CD4-positive, alpha-beta T cell treated with Interferon alpha-2 for 1 hour (primary cell): ENCODE results near the gene ATAD2B.
"Not testable (repeated sequence)": the region's sequence is repeated elsewhere in the genome, so short reads cannot be mapped to it uniquely, and the experiment has no call there.

ENCODE experiments used
- DNase-seq, 2 donors: peaks; one replicate each; pipeline ENCODE4 v3.0.0-alpha.2; 2020 to 2022

Gene ATAD2B

DNA sequence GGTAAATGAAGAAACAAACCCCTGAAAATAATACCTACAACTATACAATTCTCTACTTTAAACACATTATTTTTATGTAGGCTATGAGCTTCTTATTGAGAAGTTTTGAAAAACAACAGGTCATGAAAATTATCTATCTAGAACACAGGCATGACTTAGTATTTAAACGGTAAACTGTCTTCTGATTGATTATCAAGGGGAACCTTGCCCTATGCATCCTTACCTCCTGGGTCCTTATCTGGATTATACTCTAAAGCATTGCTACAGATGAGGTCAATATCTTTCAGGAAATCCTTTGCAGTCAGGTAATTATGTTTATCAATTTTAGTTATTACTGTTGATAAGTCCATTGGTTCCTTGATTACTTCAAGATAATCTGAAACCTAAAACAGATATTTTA lies 144.3 kb downstream of the ATAD2B start:
- no peak for DNase-seq

DNA sequence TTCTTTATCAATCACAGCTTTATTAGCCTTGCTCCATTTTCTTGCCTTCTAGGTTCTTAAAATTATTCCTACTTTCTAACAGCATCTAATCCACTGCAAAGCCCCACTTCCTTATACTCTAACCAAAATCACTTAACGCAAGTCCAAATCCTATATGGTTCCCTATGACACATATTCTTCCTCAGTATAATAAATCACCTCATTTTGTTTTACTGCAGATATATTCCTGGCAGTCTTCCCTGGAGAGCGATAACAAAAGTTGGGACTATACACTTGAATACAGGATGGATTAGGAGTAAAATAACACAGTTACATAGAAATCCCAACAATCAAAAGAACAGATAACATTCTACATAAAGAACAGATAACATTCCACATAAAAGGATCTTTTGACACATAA lies 144.8 kb downstream of the ATAD2B start:
- DNase-seq, result no peak

DNA sequence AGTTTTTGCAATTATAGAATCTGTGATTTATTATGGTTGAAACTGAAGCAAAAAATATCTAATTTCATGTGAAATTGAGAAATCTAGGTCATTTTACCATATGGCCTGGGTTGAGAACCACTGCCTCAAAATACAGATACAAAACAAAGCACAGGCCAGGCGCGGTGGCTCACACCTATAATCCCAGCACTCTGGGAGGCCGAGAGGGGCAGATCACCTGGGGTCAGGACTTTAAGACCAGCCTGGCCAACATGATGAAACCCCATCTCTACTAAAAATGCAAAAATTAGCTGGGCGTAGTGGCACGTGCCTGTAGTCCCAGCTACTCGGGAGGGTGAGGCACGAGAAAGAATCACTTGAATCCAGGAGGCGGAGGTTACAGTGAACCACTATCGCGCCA lies 146.5 kb downstream of the ATAD2B start:
- not testable (repeated sequence) for DNase-seq

DNA sequence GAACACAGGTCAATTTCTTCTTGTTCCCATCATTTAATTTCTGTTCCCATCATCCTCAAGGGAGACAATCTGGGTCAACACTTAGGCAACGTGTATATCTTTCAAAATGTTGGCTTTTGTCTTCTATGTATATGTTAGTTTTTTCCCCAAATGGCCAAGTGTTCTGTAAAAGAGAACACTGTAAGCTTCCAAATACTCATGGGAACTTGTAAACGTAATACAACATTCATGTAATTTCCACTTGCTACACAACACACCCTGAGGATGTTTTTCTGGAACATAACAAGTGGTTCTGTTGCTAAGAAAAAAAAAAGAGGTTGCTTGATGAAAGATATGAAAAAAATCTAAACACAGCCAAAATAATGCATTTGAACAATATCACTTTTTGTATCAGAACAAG lies 149.1 kb downstream of the ATAD2B start:
- DNase-seq, result no peak

DNA sequence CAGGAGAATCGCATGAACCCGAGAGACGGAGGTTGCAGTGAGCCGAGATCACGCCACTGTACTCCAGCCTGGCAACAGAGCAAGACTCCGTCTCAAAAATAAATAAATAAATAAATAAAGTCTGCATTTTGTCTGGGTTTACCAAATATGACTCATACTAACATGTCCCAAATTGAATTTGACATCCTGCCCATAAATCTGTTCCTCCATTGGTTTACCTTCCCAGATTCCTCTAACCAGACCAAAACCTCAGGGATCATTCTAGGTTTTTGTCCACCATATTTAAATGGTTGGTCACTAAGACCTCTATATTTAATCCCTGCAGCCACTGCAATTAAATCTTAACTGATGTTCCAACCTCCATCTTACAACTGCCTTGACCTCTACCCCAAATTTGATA lies 150.9 kb downstream of the ATAD2B start:
- no peak for DNase-seq

DNA sequence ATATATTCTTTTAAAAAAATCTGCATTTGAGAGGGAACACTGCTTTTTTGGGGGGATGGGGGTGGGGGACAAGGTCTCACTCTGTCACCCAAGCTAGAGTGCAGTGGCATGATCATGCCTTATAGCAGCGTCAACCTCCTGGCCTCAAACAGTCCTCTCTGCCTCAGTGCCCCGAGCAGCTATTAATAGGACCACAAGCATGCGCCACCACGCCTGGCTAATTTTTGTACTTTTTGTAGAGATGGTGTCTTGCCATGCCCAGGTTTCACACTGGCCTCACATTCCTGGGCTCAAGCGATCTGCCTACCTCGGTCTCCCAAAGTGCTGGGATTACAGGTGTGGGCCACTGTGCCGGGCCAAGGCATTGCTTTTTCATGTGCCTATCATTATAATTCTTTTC lies 154.2 kb downstream of the ATAD2B start:
- no peak for DNase-seq

DNA sequence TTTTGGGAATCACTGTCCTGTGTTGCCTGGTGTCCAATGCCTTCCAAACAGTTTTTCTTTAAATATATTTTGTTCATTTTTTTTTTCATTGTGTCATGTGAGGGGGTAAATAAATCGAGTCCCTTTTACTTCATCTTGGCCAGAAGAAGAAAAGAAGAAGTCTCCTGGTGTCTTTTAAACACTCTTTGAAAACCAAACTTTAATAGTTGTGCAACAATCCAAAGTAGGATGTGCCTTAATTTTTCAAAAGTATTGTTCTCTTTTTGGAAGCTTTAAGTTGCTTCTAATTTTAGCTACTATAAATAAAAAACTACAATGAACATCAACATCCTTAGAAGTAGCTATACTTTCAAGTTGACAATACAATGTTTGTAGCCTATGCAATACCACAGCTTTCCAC lies 154.9 kb downstream of the ATAD2B start:
- DNase-seq, result no peak

DNA sequence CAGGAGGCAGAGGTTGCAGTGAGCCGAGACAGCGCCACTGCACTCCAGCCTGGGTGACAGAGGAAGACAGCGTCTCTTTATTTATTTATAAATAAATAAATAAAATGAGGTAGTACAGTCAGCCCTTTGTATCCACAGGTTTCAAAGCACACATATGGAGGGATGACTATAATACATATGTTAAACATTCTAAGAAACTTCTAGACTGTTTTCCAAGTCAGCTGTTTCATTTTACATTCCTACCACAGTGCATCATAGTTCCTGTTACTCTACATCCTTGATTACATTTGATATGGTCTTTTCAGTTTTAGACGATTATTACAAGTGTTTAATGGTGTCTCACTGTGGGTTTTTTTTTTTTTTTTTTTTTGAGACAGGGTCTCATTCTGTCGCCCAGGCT lies 157.6 kb downstream of the ATAD2B start:
- no peak for DNase-seq

DNA sequence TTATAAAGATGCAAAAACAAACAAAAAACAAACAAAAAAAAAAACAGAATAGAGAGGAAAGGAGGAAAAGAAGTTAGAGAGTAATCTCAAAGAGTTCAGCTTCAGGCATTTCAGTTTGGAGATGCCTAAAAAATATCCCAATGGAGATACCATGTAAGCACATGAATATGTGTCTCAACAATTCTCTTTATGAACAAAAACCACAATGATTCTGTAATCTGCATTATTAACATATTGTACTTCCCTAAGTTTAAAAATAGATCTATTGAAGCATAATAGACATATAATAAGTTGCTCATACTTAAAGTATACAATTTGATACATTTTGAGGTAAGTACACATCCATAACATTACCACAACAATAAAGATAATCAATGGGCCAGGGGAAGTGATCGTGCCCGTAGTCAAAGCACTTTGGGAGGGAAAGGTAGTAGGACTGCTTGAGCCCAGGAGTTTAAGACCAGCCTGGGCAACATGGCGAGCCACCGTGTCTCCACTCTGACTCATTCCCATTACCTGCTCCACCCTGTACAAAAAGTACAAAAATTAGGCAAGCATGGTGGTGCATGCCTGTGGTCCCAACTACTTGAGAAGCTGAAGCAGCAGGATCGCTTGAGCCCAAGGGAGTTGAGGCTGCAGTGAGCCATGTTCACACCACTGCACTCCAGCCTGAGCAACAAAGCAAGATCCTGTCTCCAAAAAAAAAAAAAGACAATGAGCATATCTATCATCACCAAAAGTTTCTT lies 158.9 kb downstream of the ATAD2B start:
- DNase-seq, result no peak

DNA sequence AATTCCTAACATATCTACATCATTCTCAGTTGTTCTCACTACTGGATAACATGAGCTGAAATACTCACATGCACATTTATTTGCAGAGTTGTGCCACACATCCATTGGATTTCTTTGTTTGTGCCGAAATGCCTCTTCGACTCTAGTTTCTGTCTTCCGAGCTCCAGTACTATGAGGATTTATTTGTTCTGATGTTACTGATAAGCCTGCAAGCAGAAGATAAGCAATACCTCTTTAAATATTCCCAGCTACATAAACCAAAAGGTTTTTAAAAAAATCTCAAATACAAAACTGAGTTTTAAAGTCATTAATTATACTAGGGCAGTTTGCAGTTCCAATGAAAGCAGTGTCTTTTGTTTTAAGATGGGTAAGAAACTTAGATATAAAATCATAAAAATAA lies 164.8 kb downstream of the ATAD2B start:
- DNase-seq, result no peak

DNA sequence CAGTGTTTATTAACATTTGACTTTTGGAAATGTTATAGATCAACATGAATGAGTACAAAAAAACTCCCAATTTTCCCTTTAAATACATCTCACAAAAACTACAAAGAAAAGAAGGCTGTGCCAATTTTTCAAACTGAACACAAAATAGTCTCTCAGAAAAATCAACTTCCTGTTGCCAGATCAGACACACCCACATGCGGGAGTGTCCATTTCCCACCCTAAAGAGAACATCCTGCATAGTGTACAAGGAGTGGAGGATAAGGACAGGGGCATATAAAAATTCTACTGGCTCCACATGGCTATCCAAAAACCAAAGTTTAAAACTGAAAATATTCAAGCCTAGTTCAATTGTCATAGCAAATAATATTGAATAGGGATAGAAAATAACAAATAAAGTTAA lies 165.3 kb downstream of the ATAD2B start:
- DNase-seq, result no peak

DNA sequence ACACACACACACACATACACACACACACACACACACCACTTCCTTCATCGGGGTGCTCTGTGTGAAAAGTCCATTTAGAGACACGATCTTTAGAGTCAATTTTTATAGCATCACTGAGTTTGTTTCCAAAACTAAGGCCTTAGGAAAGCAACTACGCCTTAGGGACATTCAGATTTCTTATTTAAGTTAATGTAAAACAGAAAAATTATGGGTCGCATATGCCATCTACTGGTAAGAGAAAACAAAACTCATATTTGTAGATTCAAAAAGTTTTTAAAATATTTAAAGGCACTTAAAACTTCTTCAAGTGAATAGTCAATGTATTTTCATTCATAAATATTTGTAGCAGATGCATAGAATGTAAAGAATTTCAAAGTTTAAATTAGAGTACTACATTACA lies 166.2 kb downstream of the ATAD2B start:
- DNase-seq, result no peak

DNA sequence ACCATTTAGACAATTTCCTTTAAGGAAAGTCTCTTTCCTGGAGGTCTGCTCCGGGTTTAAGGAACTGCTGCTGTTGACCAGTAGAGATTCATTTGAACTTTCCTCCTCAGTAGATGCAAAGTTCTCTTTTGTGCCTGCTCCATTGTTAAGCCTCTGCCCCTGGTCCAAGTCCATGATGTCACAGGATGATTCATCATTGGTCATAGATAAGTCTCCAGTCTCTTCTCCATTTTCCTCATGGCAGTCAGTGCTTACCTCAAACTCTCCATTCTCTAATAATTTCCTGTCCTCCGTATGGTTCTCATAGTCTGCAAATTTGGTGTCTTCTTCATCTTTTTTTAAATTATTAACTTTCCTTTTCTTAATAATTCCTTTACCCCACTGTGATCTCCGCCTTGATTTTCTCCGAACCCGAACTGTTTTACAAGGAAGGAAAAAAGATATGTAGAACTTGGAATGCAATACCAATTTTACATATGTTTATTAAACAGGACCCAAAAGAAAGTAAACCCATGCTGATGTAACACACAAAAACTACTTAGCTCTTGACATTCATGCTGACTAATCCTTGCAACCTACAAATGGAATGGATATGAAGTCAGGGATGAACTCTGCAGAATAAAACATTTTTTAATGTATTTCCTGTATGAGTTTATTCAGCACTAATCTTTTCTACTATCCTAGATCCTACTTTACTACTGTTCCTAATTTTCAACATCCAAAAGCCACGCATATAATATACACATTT lies 169.1 kb downstream of the ATAD2B start:
- no peak for DNase-seq

DNA sequence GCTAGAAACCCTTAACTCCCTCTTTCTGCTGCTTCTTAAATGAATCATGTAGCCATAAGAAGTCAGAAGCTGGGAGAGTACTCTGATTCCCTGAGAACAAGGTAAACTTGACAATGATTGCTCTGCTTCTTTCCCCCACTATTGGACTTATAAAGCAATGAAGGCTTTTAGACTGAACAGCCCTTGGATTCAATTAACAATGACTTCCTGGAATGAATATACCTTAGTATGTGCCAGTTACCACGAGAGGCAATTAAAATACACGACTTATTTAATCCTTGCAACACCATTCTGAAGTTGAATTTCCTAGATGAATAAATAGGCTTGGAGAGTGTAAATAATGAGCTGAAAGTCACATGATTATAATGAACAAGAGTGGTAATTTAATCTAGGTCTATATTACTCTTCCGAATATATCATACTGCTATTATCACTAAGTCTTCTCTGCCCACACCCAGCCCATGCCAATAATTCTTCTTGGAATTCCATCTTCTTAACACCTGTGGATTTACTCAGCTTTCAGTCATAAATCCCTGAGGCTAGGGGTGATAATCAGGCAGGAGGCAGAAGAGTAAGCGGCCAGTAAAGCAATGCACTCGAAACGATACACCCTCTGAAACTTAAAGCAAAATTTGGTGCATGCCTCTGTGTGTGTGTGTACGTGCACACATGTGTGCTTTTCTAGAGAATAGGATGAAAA lies 170.2 kb downstream of the ATAD2B start:
- DNase-seq, result no peak

DNA sequence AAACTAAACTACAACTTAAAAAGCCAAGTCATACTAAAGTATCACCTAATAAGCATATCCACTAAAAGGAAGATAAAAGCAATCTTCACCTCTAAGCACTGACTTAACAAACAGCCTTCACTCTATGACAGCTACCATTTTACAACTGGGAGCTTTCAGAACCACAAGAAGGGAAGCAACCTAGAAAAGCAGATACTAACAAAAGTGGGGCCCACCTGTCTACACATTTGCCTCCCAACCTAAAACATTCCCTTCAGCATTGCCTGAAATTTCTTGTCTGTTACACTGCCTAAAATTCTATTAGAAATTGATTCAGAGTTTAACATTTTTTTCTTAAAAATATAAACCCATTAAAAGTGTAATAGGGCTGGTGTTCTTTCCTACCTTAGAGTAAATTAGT lies 172.0 kb downstream of the ATAD2B start:
- no peak for DNase-seq

DNA sequence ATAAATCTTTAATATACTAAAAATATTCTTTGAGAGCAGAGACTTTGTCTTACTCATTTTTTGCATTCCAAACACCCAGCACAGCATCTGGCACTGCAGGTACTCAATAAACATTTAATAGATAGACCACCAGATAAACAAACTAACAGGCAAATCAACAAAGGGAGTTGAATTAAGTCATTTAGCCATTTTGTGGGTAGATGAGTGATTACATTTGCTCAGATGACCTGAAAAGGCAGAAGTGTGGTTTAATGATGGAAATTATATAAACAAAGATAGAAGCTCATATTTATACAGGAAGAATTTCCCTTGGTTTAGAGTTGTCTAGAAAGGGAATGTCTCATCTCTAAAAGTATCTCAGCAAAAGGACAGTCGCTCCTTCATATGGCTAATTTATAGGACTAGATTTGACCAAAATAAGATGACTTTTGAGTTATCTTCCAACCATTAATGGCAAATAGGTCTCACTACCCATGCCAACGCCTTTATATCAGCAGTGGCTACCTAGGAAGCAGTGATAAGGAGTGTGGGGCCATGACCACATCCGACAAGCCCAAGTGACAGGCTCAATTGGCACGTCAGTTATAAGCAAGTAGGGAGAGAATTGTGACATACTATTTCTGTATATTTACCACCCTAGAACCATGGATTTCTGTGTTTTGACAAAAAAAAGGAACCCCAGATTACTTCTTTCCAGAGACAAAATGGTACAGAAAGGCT lies 173.5 kb downstream of the ATAD2B start:
- DNase-seq, result no peak

DNA sequence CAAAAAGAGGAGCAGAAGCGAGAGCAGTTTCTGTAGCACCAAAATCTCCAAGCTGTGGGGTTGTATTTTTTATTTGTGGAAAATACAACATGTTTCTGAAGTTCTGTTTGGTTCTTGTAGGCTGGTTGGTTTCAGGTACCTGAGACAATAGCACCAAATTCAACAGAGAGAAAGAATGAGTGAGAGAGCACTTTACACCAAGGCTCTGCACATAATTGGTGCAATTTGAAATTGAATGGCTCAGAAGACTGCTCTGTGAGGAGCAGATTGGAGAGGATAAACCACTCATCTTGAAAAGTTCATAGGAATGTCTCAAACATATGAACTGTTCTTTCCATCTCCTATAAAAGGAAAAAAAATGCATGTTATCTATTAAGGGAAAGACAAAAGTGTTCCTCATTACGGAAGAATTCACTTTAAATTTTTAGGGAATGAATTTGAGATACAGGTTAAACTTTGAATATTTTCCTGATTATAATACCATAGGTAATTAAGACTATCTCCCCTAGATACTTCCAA lies 175.1 kb downstream of the ATAD2B start:
- no peak for DNase-seq

DNA sequence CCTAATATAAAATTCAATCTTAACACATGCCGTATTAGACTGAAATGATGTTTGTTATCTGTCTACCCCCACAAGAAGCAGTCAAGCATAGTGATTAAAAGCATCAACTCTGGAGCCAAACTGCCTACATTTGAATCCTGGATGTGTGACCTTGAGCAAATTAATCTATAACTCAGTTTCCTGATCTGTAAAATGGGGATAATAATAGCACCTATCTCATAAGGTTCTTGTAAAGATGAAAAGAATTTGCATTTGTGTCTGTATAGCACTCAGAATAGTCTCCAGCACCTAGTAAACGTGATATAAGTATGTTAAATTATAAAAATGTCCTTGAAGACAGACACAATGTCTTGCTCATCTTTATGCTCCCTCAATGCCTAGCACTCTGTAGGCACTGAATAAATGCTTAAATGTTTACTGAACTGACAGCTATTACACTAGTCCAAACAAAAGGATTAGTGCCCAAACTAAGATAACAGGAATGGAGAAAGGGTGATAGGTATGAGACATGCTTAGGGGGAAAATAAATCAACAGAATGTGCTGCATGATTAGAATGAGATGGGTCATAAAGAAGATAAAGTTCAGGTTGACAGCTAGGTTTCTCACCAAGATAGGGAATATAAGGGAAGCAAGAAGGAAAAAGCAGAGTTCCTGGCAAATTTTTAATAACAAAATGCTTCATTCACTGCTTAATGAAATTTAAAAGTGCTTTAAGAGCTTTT lies 180.6 kb downstream of the ATAD2B start:
- DNase-seq, result no peak

DNA sequence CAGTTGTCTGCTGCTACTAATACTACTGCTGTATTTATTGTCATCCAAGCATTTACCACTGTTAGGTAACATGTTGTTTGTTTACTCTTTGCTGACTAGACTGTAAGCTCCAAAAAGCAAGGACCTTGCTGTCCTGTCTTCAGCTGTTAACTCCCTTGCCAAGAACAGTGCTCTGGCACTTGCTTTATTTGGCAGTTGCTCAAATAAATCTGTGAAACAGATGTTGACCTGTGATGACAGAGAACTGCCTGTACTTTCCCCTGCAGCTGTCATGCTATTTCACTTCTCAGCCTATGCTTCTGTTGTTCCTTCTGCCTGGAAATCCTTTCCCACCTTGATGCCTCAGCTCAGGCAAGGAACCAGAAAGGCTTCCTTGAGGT lies 181.2 kb downstream of the ATAD2B start:
- DNase-seq, result no peak

DNA sequence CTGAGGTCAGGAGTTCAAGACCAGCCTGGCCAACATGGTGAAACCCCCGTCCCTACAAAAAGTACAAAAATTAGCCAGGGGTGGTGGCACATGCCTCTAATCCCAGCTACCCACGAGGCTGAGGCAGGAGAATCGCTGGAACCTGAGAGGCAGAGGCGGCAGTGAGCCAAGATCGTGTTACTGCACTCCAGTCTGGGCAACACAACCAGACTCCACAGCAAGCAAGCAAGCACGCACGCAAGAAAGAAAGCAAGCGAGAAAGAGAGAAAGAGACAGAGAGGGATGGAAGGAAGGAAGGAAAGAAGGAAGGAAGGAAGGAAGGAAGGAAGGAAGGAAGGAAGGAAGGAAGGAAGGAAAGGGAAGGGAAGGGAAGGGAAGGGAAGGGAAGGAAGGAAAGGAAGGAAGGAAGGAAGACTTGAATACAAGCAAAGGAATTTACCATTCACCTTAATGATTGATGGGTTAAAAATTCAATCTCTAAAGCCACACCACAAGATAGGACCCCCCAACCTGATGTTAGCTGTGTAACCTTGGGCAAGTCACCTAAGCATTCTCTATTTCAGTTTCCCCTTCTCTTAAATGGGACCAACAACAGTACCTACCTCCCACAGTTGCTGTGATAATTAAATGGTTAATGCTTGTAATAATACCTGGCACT lies 181.7 kb downstream of the ATAD2B start:
- no peak for DNase-seq

DNA sequence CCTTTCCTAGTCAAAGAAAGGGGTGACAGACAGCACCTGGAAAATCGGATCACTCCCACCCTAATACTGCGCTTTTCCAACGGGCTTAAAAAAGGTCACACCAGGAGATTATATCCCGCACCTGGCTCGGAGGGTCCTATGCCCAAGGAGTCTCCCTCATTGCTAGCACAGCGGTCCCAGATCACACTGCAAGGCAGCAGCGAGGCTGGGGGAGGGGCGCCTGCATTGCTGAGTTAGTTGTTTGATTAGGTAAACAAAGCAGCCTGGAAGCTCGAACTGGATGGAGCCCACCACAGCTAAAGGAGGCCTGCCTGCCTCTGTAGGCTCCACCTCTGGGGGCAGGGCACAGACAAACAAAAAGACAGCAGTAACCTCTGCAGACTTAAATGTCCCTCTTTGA lies 190.1 kb downstream of the ATAD2B start:
- DNase-seq, result not testable (repeated sequence)

DNA sequence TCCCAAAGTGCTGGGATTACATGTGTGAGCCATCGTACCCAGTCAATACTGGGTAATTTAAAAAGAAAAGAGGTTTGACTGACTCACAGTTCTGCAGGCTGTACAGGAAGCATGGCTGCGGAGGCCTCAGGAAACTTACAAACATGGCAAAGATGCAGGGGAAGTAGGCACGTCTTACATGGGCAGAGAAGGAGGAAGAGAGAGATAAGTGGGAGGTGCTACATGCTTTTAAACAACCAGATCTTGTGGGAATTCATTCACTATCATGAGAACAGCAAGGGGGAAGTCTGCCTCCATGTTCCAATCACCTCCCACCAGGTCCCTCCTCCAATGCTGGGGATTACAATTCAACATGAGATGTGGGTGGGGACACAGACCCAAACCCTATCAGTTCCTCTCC lies 192.5 kb downstream of the ATAD2B start:
- DNase-seq, result no peak
